Measurements from ENCODE around the gene GSAP. TPM values are rescaled to one million over a fixed set of nuclear protein-coding genes. Genes with fewer than 3 reads are reported as not detected.

Gene GSAP
- total RNA-seq, 1 donor from 2014 or later: 5.0 TPM

GRCh38 chr7:77318019-77318418 lies 98.1 kb downstream of the GSAP start:
- peaks cover 7% of the 10 kb centered on the region for H3K36me3 Mint-ChIP-seq
- no peaks in the 10 kb centered on the region for H3K9me3 Mint-ChIP-seq
- H3K27ac Mint-ChIP-seq: no peak overlapping the region
- H3K27me3 Mint-ChIP-seq: no peaks in the 10 kb centered on the region
- DNase-seq (ENCODE audit: extremely low spot score, unreplicated experiment): no peak
- no peak overlapping the region for H3K4me3 Mint-ChIP-seq
- H3K4me1 Mint-ChIP-seq (ENCODE audit: unreplicated experiment): peaks cover 18% of the 10 kb centered on the region
- no peak for TF ChIP-seq CTCF (conservative IDR thresholded peaks at IDR 0.05)

- H3K4me3 Mint-ChIP-seq: no peak overlapping the region
- no peak for TF ChIP-seq CTCF (conservative IDR thresholded peaks at IDR 0.05)
- no peak overlapping the region for H3K27ac Mint-ChIP-seq
- H3K27me3 Mint-ChIP-seq: no peaks in the 10 kb centered on the region
- no peaks in the 10 kb centered on the region for H3K9me3 Mint-ChIP-seq
- DNase-seq (ENCODE audit: extremely low spot score, unreplicated experiment): no peak
- peaks cover 11% of the 10 kb centered on the region for H3K4me1 Mint-ChIP-seq (ENCODE audit: unreplicated experiment)
- H3K36me3 Mint-ChIP-seq: peaks cover 7% of the 10 kb centered on the region
Observed at GRCh38 chr7:77316219-77316978, 99.8 kb downstream of the GSAP start.

- Mint-ChIP-seq H3K9me3 (no peaks in the 10 kb centered on the region), H3K4me1 (ENCODE audit: unreplicated experiment) (peaks cover 6% of the 10 kb centered on the region), H3K27me3 (no peaks in the 10 kb centered on the region), H3K36me3 (peaks cover 7% of the 10 kb centered on the region), H3K27ac (no peak overlapping the region), H3K4me3 (no peak overlapping the region)
- no peak for DNase-seq (ENCODE audit: extremely low spot score, unreplicated experiment)
- no peak for TF ChIP-seq CTCF (conservative IDR thresholded peaks at IDR 0.05)
Observed at GRCh38 chr7:77315182-77315591, 101.0 kb downstream of the GSAP start.

GRCh38 chr7:77313876-77314480 lies 102.2 kb downstream of the GSAP start:
- DNase-seq (ENCODE audit: extremely low spot score, unreplicated experiment): no peak
- peaks cover 7% of the 10 kb centered on the region for H3K36me3 Mint-ChIP-seq
- no peaks in the 10 kb centered on the region for H3K9me3 Mint-ChIP-seq
- no peak for TF ChIP-seq CTCF (conservative IDR thresholded peaks at IDR 0.05)
- no peak overlapping the region for H3K4me3 Mint-ChIP-seq
- H3K4me1 Mint-ChIP-seq (ENCODE audit: unreplicated experiment): peaks cover 5% of the 10 kb centered on the region
- H3K27ac Mint-ChIP-seq: no peak overlapping the region
- no peaks in the 10 kb centered on the region for H3K27me3 Mint-ChIP-seq

GRCh38 chr7:77313085-77313484 lies 103.1 kb downstream of the GSAP start:
- peaks cover 3% of the 10 kb centered on the region for H3K36me3 Mint-ChIP-seq
- TF ChIP-seq CTCF (conservative IDR thresholded peaks at IDR 0.05): no peak
- no peaks in the 10 kb centered on the region for H3K27me3 Mint-ChIP-seq
- H3K4me1 Mint-ChIP-seq (ENCODE audit: unreplicated experiment): peaks cover 5% of the 10 kb centered on the region
- no peak overlapping the region for H3K4me3 Mint-ChIP-seq
- H3K27ac Mint-ChIP-seq: no peak overlapping the region
- no peaks in the 10 kb centered on the region for H3K9me3 Mint-ChIP-seq
- no peak for DNase-seq (ENCODE audit: extremely low spot score, unreplicated experiment)
